ENCODE measurements around the gene SPOCK1. TPM values are rescaled to one million over a fixed set of nuclear protein-coding genes. Genes with fewer than 3 reads are reported as not detected.

The SPOCK1 gene
- total RNA-seq, 1 donor from 2014 or later: 28.6 TPM

- no peaks in the 10 kb centered on the region for H3K36me3 ChIP-seq
- H3K9me3 ChIP-seq (replicated peaks): no peaks in the 10 kb centered on the region
- no peak overlapping the region for H3K4me3 ChIP-seq
- peaks cover 17% of the 10 kb centered on the region for H3K27me3 ChIP-seq (ENCODE audit: low read depth)
- H3K27ac ChIP-seq (replicated peaks): no peak overlapping the region
- DNase-seq: no peak
- intact Hi-C loops (cut with micrococcal nuclease): no loop called here
- TF ChIP-seq, protein P1, sequence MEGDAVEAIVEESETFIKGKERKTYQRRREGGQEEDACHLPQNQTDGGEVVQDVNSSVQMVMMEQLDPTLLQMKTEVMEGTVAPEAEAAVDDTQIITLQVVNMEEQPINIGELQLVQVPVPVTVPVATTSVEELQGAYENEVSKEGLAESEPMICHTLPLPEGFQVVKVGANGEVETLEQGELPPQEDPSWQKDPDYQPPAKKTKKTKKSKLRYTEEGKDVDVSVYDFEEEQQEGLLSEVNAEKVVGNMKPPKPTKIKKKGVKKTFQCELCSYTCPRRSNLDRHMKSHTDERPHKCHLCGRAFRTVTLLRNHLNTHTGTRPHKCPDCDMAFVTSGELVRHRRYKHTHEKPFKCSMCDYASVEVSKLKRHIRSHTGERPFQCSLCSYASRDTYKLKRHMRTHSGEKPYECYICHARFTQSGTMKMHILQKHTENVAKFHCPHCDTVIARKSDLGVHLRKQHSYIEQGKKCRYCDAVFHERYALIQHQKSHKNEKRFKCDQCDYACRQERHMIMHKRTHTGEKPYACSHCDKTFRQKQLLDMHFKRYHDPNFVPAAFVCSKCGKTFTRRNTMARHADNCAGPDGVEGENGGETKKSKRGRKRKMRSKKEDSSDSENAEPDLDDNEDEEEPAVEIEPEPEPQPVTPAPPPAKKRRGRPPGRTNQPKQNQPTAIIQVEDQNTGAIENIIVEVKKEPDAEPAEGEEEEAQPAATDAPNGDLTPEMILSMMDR (IDR thresholded peaks at IDR 0.05; ENCODE audit: borderline replicate concordance): no peak
- peaks cover 11% of the 10 kb centered on the region for H3K4me1 ChIP-seq
Measured at GRCh38 chr5:137333928-137334327, 165.2 kb downstream of the SPOCK1 start.

- DNase-seq: no peak
- TF ChIP-seq, protein P1 (IDR thresholded peaks at IDR 0.05; ENCODE audit: borderline replicate concordance): no peak
- no peaks in the 10 kb centered on the region for H3K36me3 ChIP-seq
- H3K27me3 ChIP-seq (ENCODE audit: low read depth): peaks cover 17% of the 10 kb centered on the region
- H3K27ac ChIP-seq (replicated peaks): no peak overlapping the region
- H3K4me3 ChIP-seq: no peak overlapping the region
- intact Hi-C loops (cut with micrococcal nuclease): no loop called here
- H3K9me3 ChIP-seq (replicated peaks): no peaks in the 10 kb centered on the region
- H3K4me1 ChIP-seq: peaks cover 11% of the 10 kb centered on the region
Measured at GRCh38 chr5:137333475-137333874, 165.7 kb downstream of the SPOCK1 start.

- intact Hi-C loops (cut with micrococcal nuclease): no loop called here
- Histone ChIP-seq H3K36me3 (no peaks in the 10 kb centered on the region), H3K27ac (replicated peaks) (no peak overlapping the region), H3K4me1 (peaks cover 11% of the 10 kb centered on the region), H3K4me3 (no peak overlapping the region), H3K9me3 (replicated peaks) (no peaks in the 10 kb centered on the region), H3K27me3 (ENCODE audit: low read depth) (peaks cover 17% of the 10 kb centered on the region)
- TF ChIP-seq, protein P1 (IDR thresholded peaks at IDR 0.05; ENCODE audit: borderline replicate concordance): no peak
- DNase-seq: peak; percentile 18
Measured at GRCh38 chr5:137332296-137332695, 166.8 kb downstream of the SPOCK1 start.

- Histone ChIP-seq H3K4me3 (no peak overlapping the region), H3K4me1 (peaks cover 11% of the 10 kb centered on the region), H3K27ac (replicated peaks) (no peak overlapping the region), H3K9me3 (replicated peaks) (no peaks in the 10 kb centered on the region), H3K27me3 (ENCODE audit: low read depth) (peaks cover 16% of the 10 kb centered on the region), H3K36me3 (no peaks in the 10 kb centered on the region)
- intact Hi-C loops (cut with micrococcal nuclease): no loop called here
- DNase-seq: no peak
- TF ChIP-seq, protein P1 (IDR thresholded peaks at IDR 0.05; ENCODE audit: borderline replicate concordance): no peak
Measured at GRCh38 chr5:137329586-137330296, 169.4 kb downstream of the SPOCK1 start.

- Histone ChIP-seq H3K27me3 (ENCODE audit: low read depth) (peaks cover 13% of the 10 kb centered on the region), H3K36me3 (no peaks in the 10 kb centered on the region), H3K9me3 (replicated peaks) (no peaks in the 10 kb centered on the region), H3K27ac (replicated peaks) (no peak overlapping the region), H3K4me3 (no peak overlapping the region), H3K4me1 (peaks cover 11% of the 10 kb centered on the region)
- TF ChIP-seq, protein P1 (IDR thresholded peaks at IDR 0.05; ENCODE audit: borderline replicate concordance): no peak
- no peak for DNase-seq
- intact Hi-C loops (cut with micrococcal nuclease): no loop called here
Measured at GRCh38 chr5:137328991-137329390, 170.1 kb downstream of the SPOCK1 start.

Measured in left ventricle myocardium inferior (tissue), 1 donor.